K562 (cell line): ENCODE measurements around the gene SPNS2. TPM values are rescaled to one million over a fixed set of nuclear protein-coding genes. Genes with fewer than 3 reads are reported as not detected.

Source experiments
- ATAC-seq: fragments of 200-7000 bp; cut with Tn5 transposase; 3 replicates; pipeline ENCODE4 v1.9.1; 2020; ENCODE audit warnings: moderate library complexity
- BruUV-seq: library from RNA; stranded (reverse); fragments of 400-500 nt; replicated peaks from 2 replicates; lab custom pipeline; 2021; lab: Mats Ljungman, UMichigan
- CTCF ChIA-PET: fragments of 300-600 bp; formaldehyde crosslinking; extraction: SDS; loops from one replicate; lab custom pipeline; 2021; ENCODE audit warnings: low intra/inter-chr PET ratio; lab: Yijun Ruan, JAX
- POLR2A ChIA-PET: fragments of 300-600, 350-650 bp; sonication (Branson Sonifier 250); formaldehyde crosslinking; extraction: SDS; loops from one replicate; lab custom pipeline; 2021; ENCODE audit warnings: antibody characterized with exemption, inconsistent platforms; lab: Yijun Ruan, JAX
- DNase-seq, 4 experiments: peaks; one replicate each; pipeline versions ENCODE4 v3.0.0 to v3.0.0-alpha.2; 2011 to 2018; ENCODE audit warnings: low spot score in 3 of 4, mixed read lengths in 3 of 4; ENCODE audit errors: extremely low read depth in 1 of 4
- FAIRE-seq: peaks from 2 replicates; lab custom pipeline; 2011; peaks lifted over from hg19 to GRCh38; lab: Jason Lieb, UNC
- H2AFZ ChIP-seq: 2 replicates; pipeline ENCODE4 v1.6.0; 2011; ENCODE audit warnings: low read depth, low read length, control low read depth, inconsistent platforms
- H3K27ac ChIP-seq: fragments of 200-600 bp; 3 replicates; pipeline ENCODE4 v1.8.0; 2011; ENCODE audit warnings: low read depth, mild to moderate bottlenecking, control low read depth, inconsistent platforms, low read length, moderate library complexity, mixed read lengths; ENCODE audit errors: extremely low read depth
- H3K27me3 ChIP-seq, 2 experiments: fragments of 300-600 bp in 1 of 2; 2 replicates in 1 of 2; 3 replicates in 1 of 2; pipeline versions ENCODE4 v1.6.0 to v1.8.0; 2011; ENCODE audit warnings: inconsistent platforms in 2 of 2, low read length in 2 of 2, mild to moderate bottlenecking in 1 of 2, mixed read lengths in 1 of 2, moderate library complexity in 1 of 2; ENCODE audit not compliant: control insufficient read depth in 2 of 2, insufficient read depth in 2 of 2
- H3K36me3 ChIP-seq: fragments of 300-600 bp; 3 replicates; pipeline ENCODE4 v1.8.0; 2011; ENCODE audit warnings: mild to moderate bottlenecking, low read length, inconsistent platforms; ENCODE audit not compliant: control insufficient read depth, insufficient read depth
- H3K4me1 ChIP-seq, 2 experiments: fragments of 200-600 bp in 1 of 2; replicated peaks in 1 of 2; 2 replicates in 1 of 2; 3 replicates in 1 of 2; pipeline versions ENCODE4 v1.5.1 to v1.8.0; 2011; ENCODE audit warnings: inconsistent platforms in 2 of 2, low read length in 2 of 2, mild to moderate bottlenecking in 1 of 2, mixed read lengths in 1 of 2, moderate library complexity in 1 of 2; ENCODE audit not compliant: control insufficient read depth in 2 of 2, insufficient read depth in 2 of 2
- H3K4me2 ChIP-seq: 2 replicates; pipeline ENCODE4 v1.6.1; 2011; ENCODE audit warnings: low read length, control low read depth, inconsistent platforms, mixed read lengths; ENCODE audit not compliant: insufficient read depth
- H3K4me3 ChIP-seq: fragments of 200-600 bp; sonication (generic), shearing (Covaris generic); 2 replicates; pipeline ENCODE4 v1.5.1; 2016; ENCODE audit warnings: control low read depth, inconsistent platforms
- H3K79me2 ChIP-seq: fragments of 200-600 bp; 3 replicates; pipeline ENCODE4 v1.8.0; 2011; ENCODE audit warnings: low read length, inconsistent platforms; ENCODE audit not compliant: control insufficient read depth, insufficient read depth
- H3K9ac ChIP-seq, 2 experiments: 2 replicates each; pipeline versions ENCODE4 v1.6.0 to v1.6.1; 2011; ENCODE audit warnings: low read depth in 2 of 2, low read length in 2 of 2, control low read depth in 1 of 2, inconsistent platforms in 1 of 2, mild to moderate bottlenecking in 1 of 2, mixed read lengths in 1 of 2; ENCODE audit not compliant: insufficient read depth in 1 of 2
- H3K9me1 ChIP-seq: one replicate; pipeline ENCODE4 v1.6.0; 2011; ENCODE audit warnings: inconsistent platforms, mild to moderate bottlenecking, low read length, moderate library complexity; ENCODE audit not compliant: control insufficient read depth, insufficient read depth
- H3K9me3 ChIP-seq: replicated peaks from 2 replicates; pipeline ENCODE4 v1.5.1; 2011; ENCODE audit warnings: low read depth, low read length, inconsistent platforms; ENCODE audit not compliant: control insufficient read depth, insufficient read depth
- H4K20me1 ChIP-seq: replicated peaks from 2 replicates; pipeline ENCODE4 v1.6.1; 2011; ENCODE audit warnings: low read length, inconsistent platforms, mixed read lengths; ENCODE audit not compliant: control insufficient read depth, insufficient read depth
- CBX3 ChIP-seq, 2 experiments: IDR thresholded peaks; 1 replicate in 1 of 2; 2 replicates in 1 of 2; pipeline ENCODE4 v1.6.1; 2012; ENCODE audit warnings: inconsistent platforms in 2 of 2, low read length in 2 of 2, borderline replicate concordance in 1 of 2, control low read depth in 1 of 2
- CCAR2 ChIP-seq: fragments of 200-400 bp; formaldehyde crosslinking; IDR thresholded peaks from 2 replicates; pipeline ENCODE4 v1.6.1; 2017; ENCODE audit warnings: mild to moderate bottlenecking, low read depth, low read length
- FUS ChIP-seq: fragments of 200-400 bp; formaldehyde crosslinking; optimal IDR thresholded peaks from 2 replicates; pipeline ENCODE3; 2017; ENCODE audit warnings: low read depth, low read length
- GTF2A2 ChIP-seq: IDR thresholded peaks from 2 replicates; pipeline ENCODE4 v1.6.1; 2016; ENCODE audit warnings: mild to moderate bottlenecking, missing genetic modification characterization, missing compliant biosample characterization
- HNRNPL ChIP-seq: fragments of 200-400 bp; formaldehyde crosslinking; IDR thresholded peaks from 2 replicates; pipeline ENCODE4 v1.6.1; 2017; ENCODE audit warnings: low read depth, mild to moderate bottlenecking, low read length
- JUNB ChIP-seq: fragments of 450-650 bp; formaldehyde crosslinking; conservative IDR thresholded peaks from 2 replicates; pipeline ENCODE4 v1.4.0; 2020; ENCODE audit warnings: mild to moderate bottlenecking
- KDM5B ChIP-seq: fragments of 200-600 bp; sonication (generic); IDR thresholded peaks from 2 replicates; pipeline ENCODE4 v1.6.1; 2012; ENCODE audit warnings: low read depth, mild to moderate bottlenecking, moderate library complexity, low read length, control low read depth, inconsistent platforms; ENCODE audit not compliant: insufficient replicate concordance
- NBN ChIP-seq: fragments of 450-650 bp; IDR thresholded peaks from 2 replicates; pipeline ENCODE4 v1.6.1; 2016; ENCODE audit warnings: low read depth, mild to moderate bottlenecking
- NCOR1 ChIP-seq: fragments of 450-650 bp; IDR thresholded peaks from 2 replicates; pipeline ENCODE4 v1.6.1; 2016; ENCODE audit warnings: mild to moderate bottlenecking, moderate library complexity
- POLR2AphosphoS2 ChIP-seq: IDR thresholded peaks from 2 replicates; pipeline ENCODE4 v1.6.1; 2012; ENCODE audit warnings: low read length, improper control_type of control experiment
- RBM17 ChIP-seq: fragments of 200-400 bp; formaldehyde crosslinking; IDR thresholded peaks from 2 replicates; pipeline ENCODE4 v1.6.1; 2017; ENCODE audit warnings: low read depth, mild to moderate bottlenecking, low read length, borderline replicate concordance
- SMAD2 ChIP-seq: fragments of 150-350 bp; IDR thresholded peaks from 2 replicates; pipeline ENCODE4 v1.6.1; 2014; ENCODE audit warnings: low read depth, mild to moderate bottlenecking, low read length
- SRSF1 ChIP-seq: fragments of 200-400 bp; formaldehyde crosslinking; IDR thresholded peaks from 2 replicates; pipeline ENCODE4 v1.6.1; 2017; ENCODE audit warnings: mild to moderate bottlenecking, low read depth, low read length, moderate library complexity
- TSC22D4 ChIP-seq: fragments of 450-650 bp; IDR thresholded peaks from 2 replicates; pipeline ENCODE4 v1.6.1; 2016; ENCODE audit warnings: missing genetic modification characterization, missing biosample characterization, control low read depth
- ZC3H11A ChIP-seq: IDR thresholded peaks from 2 replicates; pipeline ENCODE4 v1.6.1; 2012; ENCODE audit warnings: low read depth, low read length, improper control_type of control experiment
- ZNF165 ChIP-seq: fragments of 250-450 bp; sonication (Bioruptor Pico); IDR thresholded peaks from 2 replicates; pipeline ENCODE4 v1.4.0; 2020; ENCODE audit warnings: borderline replicate concordance
- ZNF224 ChIP-seq: sonication (generic); formaldehyde crosslinking; IDR thresholded peaks from 2 replicates; pipeline ENCODE4 v1.8.0; 2022; ENCODE audit warnings: mild to moderate bottlenecking, missing genetic modification reagents
- ZNF444 ChIP-seq: fragments of 250-450 bp; sonication (Bioruptor Pico); IDR thresholded peaks from 2 replicates; pipeline ENCODE4 v1.4.0; 2020; ENCODE audit warnings: mild to moderate bottlenecking, moderate library complexity
- whole genome bisulfite sequencing: fragments of 100-300 bp; shearing (Covaris generic); methylation state at CpG from one replicate; pipeline ENCODE4 v1.1.6; 2016; ENCODE audit warnings: low coverage, mixed read lengths; ENCODE audit not compliant: insufficient coverage; ENCODE audit errors: missing lambda C conversion rate; 5-methylcytosine and 5-hydroxymethylcytosine counted together
- in situ Hi-C: fragments of 300-500 bp; cut with MboI; formaldehyde crosslinking; loops from 4 replicates; pipeline ENCODE4 v1.15.0; 2018; ENCODE audit warnings: inconsistent platforms, mixed read lengths
- intact Hi-C: fragments of 100-400 bp; cut with micrococcal nuclease; formaldehyde crosslinking; loops from 2 replicates; pipeline ENCODE4 v1.14.2; 2022
- polyA plus RNA-seq, 8 experiments: library from polyadenylated mRNA; depleted of rRNA in 4 of 8; stranded (reverse) in 5 of 8; unstranded in 3 of 8; fragments of >200 nt; fragmentation: Nextera tagmentation in 2 of 8; fragmentation: Illumina TruSeq in 1 of 8; extraction: Ambion mirVana in 2 of 8; extraction: Trizol in 1 of 8; gene quantifications; 2 replicates each; pipeline versions ENCODE4 v1.2.1 to v1.2.3, GENCODE V29; 2011 to 2014; ENCODE audit warnings: inconsistent platforms in 1 of 8, missing spikeins in 1 of 8
- total RNA-seq, 7 experiments: library from RNA; depleted of rRNA in 6 of 7; stranded (reverse); fragments of >200 nt in 6 of 7; fragmentation: Illumina TruSeq in 2 of 7; extraction: Trizol in 2 of 7; gene quantifications; 2 replicates each; pipeline versions ENCODE4 v1.2.1 to v1.2.3, GENCODE V29; 2011 to 2021; ENCODE audit warnings: low replicate concordance in 1 of 7
- TF ChIP-seq, protein P1 (sequence below): fragments of 450-650 bp; formaldehyde crosslinking; IDR thresholded peaks from 2 replicates; pipeline ENCODE4 v1.4.0; 2020; ENCODE audit warnings: mild to moderate bottlenecking, moderate library complexity
- TF ChIP-seq, protein P2 (sequence below): fragments of 450-650 bp; IDR thresholded peaks from one replicate; pipeline ENCODE4 v1.6.1; 2018; ENCODE audit warnings: mild to moderate bottlenecking, moderate library complexity; ENCODE audit not compliant: partially characterized antibody

Gene SPNS2
- total and polyA plus RNA-seq, 9 of the 15 experiments (the other 6 are each of a cell fraction or from before 2014, with no cell fraction given) = 0.06 TPM; not detected in 8

DNA sequence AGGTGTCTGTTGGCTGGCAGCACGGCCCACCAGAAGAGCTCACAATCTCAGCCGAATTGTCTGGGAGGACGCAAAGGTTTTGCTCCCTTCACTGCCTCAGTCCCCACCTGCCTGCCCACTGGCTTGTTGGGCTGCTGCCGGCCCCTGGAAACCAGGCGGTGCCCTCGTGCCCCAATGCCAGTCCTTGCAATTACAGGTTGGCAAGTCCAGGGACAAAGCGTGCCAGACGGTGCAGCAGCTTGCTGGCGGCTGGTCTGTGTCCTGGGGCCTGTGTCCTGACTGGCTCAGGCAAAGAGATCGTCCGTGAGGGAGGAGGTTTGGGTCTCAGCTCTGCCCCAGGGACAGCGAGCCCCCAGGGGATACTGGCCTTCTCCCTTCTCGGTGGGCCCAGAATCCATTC, 24.6 kb upstream of the SPNS2 start:
- FAIRE-seq (no peak), DNase-seq (no peak), ATAC-seq (no peak)
- Histone ChIP-seq H3K4me1 (no peaks in the 10 kb centered on the region), H3K9ac (no peak overlapping the region), H3K79me2 (no peaks in the 10 kb centered on the region), H4K20me1 (no peaks in the 10 kb centered on the region), H3K27ac (no peak overlapping the region), H3K4me3 (no peak overlapping the region), H3K9me3 (no peaks in the 10 kb centered on the region), H3K4me2 (no peak overlapping the region), H3K27me3 (peaks cover 14 to 45% of the 10 kb centered on the region in 2 experiments; a peak in 4 of 5 replicates), H2AFZ (no peak overlapping the region), H3K36me3 (no peaks in the 10 kb centered on the region), H3K9me1 (no peaks in the 10 kb centered on the region)
- no TSS peak for BruUV-seq
- POLR2A ChIA-PET = no interaction called here
- in situ Hi-C loops (no loop called here), intact Hi-C loops (no loop called here)
- CTCF ChIA-PET = no interaction called here
- 1% methylated on average over 8 of the region's 13 CpGs for WGBS
- no peak for TF ChIP-seq SMAD2
- no peak for TF ChIP-seq HNRNPL
- TF ChIP-seq NBN = no peak
- no peak for TF ChIP-seq GTF2A2 (tag)
- TF ChIP-seq POLR2AphosphoS2 = no peak
- TF ChIP-seq, protein P1, sequence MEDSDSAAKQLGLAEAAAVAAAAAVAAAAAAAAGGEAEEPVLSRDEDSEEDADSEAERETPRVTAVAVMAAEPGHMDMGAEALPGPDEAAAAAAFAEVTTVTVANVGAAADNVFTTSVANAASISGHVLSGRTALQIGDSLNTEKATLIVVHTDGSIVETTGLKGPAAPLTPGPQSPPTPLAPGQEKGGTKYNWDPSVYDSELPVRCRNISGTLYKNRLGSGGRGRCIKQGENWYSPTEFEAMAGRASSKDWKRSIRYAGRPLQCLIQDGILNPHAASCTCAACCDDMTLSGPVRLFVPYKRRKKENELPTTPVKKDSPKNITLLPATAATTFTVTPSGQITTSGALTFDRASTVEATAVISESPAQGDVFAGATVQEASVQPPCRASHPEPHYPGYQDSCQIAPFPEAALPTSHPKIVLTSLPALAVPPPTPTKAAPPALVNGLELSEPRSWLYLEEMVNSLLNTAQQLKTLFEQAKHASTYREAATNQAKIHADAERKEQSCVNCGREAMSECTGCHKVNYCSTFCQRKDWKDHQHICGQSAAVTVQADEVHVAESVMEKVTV (CRISPR knock-in tag) = no peak
- TF ChIP-seq FUS = no peak
- TF ChIP-seq KDM5B = no peak
- no peak for TF ChIP-seq ZC3H11A
- TF ChIP-seq JUNB = no peak
- TF ChIP-seq CBX3 (IDR thresholded peaks at IDR 0.05; ENCODE audit: borderline replicate concordance in 1 of 2, low read length in 2 of 2) = no peak
- no peak for TF ChIP-seq ZNF224 (CRISPR knock-in tag)
- TF ChIP-seq SRSF1 = no peak
- no peak for TF ChIP-seq TSC22D4 (tag)
- no peak for TF ChIP-seq RBM17
- no peak for TF ChIP-seq CCAR2
- TF ChIP-seq, protein P2, sequence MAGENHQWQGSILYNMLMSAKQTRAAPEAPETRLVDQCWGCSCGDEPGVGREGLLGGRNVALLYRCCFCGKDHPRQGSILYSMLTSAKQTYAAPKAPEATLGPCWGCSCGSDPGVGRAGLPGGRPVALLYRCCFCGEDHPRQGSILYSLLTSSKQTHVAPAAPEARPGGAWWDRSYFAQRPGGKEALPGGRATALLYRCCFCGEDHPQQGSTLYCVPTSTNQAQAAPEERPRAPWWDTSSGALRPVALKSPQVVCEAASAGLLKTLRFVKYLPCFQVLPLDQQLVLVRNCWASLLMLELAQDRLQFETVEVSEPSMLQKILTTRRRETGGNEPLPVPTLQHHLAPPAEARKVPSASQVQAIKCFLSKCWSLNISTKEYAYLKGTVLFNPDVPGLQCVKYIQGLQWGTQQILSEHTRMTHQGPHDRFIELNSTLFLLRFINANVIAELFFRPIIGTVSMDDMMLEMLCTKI = no peak
- TF ChIP-seq ZNF444 (CRISPR knock-in tag) = no peak
- no peak for TF ChIP-seq NCOR1
- no peak for TF ChIP-seq ZNF165 (CRISPR knock-in tag)
